GM18868 (cell line): ENCODE measurements around the gene OVCA2.
A peak's percentile ranks its signal among the peaks of the same experiment; 100 is the strongest.

Experiments
- ATAC-seq: cut with Tn5 transposase; IDR thresholded peaks from one replicate; pipeline ENCODE4 v1.9.1; 2021; ENCODE audit warnings: mild to moderate bottlenecking, moderate library complexity; ENCODE audit not compliant: unreplicated experiment

The OVCA2 gene

GRCh38 chr17:2084036-2084765, 42.4 kb downstream of the OVCA2 start:
- ATAC-seq, result no peak

DNA sequence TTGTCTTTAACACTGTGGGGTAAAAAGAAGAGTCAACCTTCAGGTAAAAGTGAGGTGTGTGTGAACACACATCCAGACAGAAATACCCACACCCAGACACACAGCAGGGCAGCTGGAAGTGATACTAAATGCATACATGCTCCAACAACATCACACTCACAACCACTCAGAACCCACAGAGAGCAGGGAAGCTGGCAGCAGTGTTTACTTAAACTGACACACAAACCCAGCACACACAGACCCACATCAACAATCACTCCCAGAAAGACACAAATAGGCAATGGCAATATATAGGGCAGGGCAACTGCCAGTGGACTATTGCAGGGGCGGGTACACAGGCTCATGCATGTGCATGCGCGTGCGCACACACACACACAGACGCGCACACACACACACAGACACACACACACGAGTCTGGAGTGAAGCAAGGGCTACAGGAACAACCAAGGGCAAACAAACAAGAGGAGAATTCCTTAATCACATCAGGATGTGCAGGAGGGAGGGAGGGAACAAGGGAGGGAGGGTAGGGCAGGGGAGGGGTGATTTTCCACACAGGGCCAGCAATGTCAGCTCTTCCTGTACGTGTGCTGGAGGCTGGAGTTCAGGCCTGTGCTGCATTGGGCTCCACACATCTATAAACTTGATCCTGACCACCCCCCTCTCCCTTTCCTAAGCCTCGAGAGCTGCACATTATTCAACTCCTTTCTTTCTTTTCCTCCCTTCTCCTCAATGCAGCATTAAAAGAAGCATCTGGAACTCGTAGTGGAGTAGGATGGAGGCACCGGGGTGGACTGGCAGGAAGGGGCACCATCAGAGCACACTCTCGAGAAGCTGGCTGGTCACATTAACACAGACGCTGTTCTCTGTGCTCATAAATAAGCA, 43.2 kb downstream of the OVCA2 start:
- ATAC-seq, result no peak

DNA sequence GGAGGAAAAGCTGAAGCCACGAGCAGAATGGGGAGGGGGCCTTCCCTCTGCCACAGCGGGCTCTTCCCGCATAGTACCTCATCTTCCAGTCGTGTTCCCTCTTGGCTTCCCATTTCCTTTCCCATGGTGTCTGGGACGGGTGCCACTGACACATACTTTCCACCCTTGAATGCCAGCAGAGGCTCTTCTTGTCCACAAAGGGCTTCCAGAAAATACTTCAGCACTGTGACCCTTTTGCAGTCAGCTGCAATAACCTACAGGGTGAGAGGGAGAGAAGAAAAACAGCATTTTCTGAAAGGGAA, 43.8 kb downstream of the OVCA2 start:
- no peak for ATAC-seq

- ATAC-seq, result no peak
These were observed 44.5 kb downstream of the OVCA2 start for GRCh38 chr17:2086306-2086705.

DNA sequence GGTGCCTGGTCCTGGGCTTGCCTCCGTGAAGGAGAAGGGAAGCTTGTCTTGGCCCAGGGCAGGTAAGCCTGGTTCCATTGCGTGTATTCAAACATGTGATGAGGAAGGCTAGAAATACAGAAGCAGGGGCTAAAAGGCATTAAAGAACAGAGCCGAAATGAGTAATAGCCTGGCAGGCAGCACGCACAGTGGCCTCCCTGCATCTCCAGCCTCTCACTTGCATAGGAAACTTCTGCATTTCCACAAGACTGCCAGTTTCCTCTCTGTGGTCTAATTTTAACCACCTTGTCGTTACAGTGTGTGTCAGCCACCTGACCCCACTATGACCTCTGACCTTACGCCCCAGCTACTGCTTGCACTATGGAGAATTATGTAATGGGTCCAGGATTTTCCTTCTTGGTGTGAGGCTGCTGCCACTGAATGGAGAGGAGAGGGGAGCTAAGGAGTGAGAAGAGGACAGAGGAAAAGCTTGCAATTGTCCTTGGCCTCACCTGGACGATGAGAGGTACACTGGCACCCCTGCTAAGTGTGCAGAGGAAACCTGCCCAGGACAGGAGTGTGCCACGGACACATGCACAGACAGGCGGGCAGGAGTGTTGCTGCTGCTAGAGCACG, 45.9 kb downstream of the OVCA2 start:
- peak; percentile 31 for ATAC-seq

DNA sequence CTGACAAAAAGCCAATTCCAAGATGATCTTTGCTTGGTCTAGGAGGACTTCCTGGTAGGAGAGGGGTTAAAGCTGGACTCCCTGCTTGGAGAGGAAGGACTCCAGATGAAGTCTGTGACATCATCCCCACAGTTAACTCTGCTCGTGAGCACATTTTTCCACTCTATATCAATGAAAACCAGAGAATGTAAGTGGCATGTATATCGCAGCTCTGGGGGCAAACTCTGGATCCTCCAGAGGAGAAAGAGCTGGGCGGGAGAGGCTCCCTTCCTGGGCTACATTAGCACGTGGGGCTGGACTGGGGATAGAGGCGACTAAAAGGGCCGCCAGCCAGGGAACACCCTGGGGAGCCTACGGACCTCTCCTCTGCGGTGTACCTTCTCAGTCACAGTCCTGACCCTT, 47.2 kb downstream of the OVCA2 start:
- ATAC-seq, result peak; percentile 23

DNA sequence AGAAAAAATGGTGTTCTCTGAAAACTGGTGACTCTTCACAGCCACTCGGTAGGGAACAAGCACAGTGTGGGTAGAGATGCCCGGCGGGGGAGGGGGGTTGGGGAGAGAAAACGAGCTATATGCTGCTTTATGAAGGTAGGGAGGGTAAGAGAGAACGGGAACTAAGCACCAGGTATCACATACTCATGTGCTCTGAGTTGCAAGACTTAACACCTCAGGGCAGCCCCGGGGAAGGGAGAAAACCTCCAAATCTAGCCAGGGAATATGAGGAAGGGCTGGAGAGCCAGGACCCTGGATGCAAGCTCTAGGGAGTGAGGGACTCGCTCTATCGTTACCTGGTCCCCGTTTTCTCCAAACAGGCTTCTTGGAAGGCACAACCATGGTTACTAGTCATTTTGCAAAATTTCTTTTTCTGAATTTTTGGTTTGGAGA, 48.4 kb downstream of the OVCA2 start:
- ATAC-seq, result no peak

DNA sequence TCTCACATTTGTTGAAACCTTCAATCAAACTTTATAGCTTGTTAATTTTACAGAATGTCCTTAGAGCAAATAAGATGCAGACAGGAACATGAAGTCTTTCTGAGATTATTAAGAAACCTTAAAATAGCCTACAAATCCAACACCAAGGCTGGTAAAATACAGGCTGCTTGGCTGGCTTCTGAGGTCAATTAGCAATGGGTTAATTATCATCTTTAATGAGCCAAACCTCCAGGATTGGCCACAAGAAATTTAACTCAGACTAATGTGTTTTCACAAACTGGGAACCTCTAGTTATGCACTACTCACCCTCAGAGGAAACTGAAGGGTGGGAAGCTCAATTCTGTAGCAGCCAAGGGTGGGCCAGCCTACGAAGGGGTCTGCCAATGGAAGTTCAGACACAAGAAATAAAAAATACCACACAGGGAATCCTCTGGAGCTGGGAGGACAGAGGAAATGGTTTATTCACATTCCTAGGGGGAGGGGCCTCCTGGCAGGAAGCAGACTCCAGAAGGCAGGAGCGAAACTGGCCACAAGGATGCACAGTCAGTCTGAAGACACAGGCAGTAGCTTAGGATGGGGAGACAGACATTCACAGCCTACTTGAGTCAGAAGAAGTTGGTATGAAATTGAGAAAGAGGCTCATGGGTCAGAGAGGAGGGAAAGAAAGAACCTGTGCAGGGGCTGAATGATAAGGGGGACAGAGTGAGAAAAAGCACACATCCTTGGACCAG, 49.1 kb downstream of the OVCA2 start:
- ATAC-seq, result no peak

GRCh38 chr17:2092253-2092652, 50.4 kb downstream of the OVCA2 start:
- ATAC-seq, result no peak
